ENCODE results near the gene ZNF350. TPM values are rescaled to one million over a fixed set of nuclear protein-coding genes. Genes with fewer than 3 reads are reported as not detected.

Gene ZNF350
- total RNA-seq, 1 donor from 2014 or later = 13.2 TPM

Other genes with a start within 250 kb of the ZNF350 start
- gene FPR1, start 235.0 kb downstream of the ZNF350 start, total RNA-seq = not detected in 2 replicates
- gene FPR2, start 225.7 kb downstream of the ZNF350 start, total RNA-seq = not detected in 2 replicates
- not detected in 2 replicates for gene FPR3, start 191.7 kb downstream of the ZNF350 start, total RNA-seq
- gene ZNF577, start 98.9 kb downstream of the ZNF350 start, total RNA-seq = 7.5 and 8.4 TPM in 2 replicates
- 13.0 and 13.5 TPM in 2 replicates for gene ZNF649, start 81.8 kb downstream of the ZNF350 start, total RNA-seq
- gene ZNF613, start 59.4 kb downstream of the ZNF350 start, total RNA-seq = 4.3 and 5.0 TPM in 2 replicates
- gene ZNF615, start 21.4 kb upstream of the ZNF350 start, total RNA-seq = 7.5 and 7.9 TPM in 2 replicates
- gene ZNF614, start 41.5 kb upstream of the ZNF350 start, total RNA-seq = 7.7 and 8.7 TPM in 2 replicates
- 12.7 and 12.9 TPM in 2 replicates for gene ZNF432, start 62.0 kb upstream of the ZNF350 start, total RNA-seq
- 22.4 and 22.9 TPM in 2 replicates for gene ZNF841, start 108.9 kb upstream of the ZNF350 start, total RNA-seq
- 5.6 and 5.7 TPM in 2 replicates for gene ZNF616, start 153.1 kb upstream of the ZNF350 start, total RNA-seq
- 12.0 and 15.2 TPM in 2 replicates for gene ZNF836, start 184.8 kb upstream of the ZNF350 start, total RNA-seq
- gene PPP2R1A, start 203.2 kb upstream of the ZNF350 start, total RNA-seq = 212 and 222 TPM in 2 replicates